Measurements from ENCODE around the gene EFEMP1.
"Not testable (repeated sequence)": the region's sequence is repeated elsewhere in the genome, so short reads cannot be mapped to it uniquely, and the experiment has no call there.

EFEMP1 gene

GRCh38 chr2:55838653-55839052, 84.9 kb downstream of the EFEMP1 start:
- TF ChIP-seq CTCF (IDR thresholded peaks at IDR 0.05; ENCODE audit: low read depth, low read length), result no peak
- in situ Hi-C loops (cut with HindIII; ENCODE audit: low sequenced_read_pairs), result no loop called here
- no peak overlapping the region for H3K4me3 ChIP-seq (ENCODE audit: low read depth, low read length)
- DNase-seq (ENCODE audit: low read depth, low spot score), result no peak

GRCh38 chr2:55838117-55838516, 85.5 kb downstream of the EFEMP1 start:
- DNase-seq (ENCODE audit: low read depth, low spot score); in situ Hi-C loops (cut with HindIII; ENCODE audit: low sequenced_read_pairs); H3K4me3 ChIP-seq (ENCODE audit: low read depth, low read length): not testable (repeated sequence)

GRCh38 chr2:55837073-55837472, 86.5 kb downstream of the EFEMP1 start:
- H3K4me3 ChIP-seq (ENCODE audit: low read depth, low read length), result no peak overlapping the region
- in situ Hi-C loops (cut with HindIII; ENCODE audit: low sequenced_read_pairs), result no loop called here
- no peak for TF ChIP-seq CTCF (IDR thresholded peaks at IDR 0.05; ENCODE audit: low read depth, low read length)
- no peak for DNase-seq (ENCODE audit: low read depth, low spot score)

GRCh38 chr2:55831671-55832410, 91.7 kb downstream of the EFEMP1 start:
- in situ Hi-C loops (cut with HindIII; ENCODE audit: low sequenced_read_pairs); H3K4me3 ChIP-seq (ENCODE audit: low read depth, low read length); DNase-seq (ENCODE audit: low read depth, low spot score): not testable (repeated sequence)

- no peak overlapping the region for H3K4me3 ChIP-seq (ENCODE audit: low read depth, low read length)
- in situ Hi-C loops (cut with HindIII; ENCODE audit: low sequenced_read_pairs), result no loop called here
- no peak for DNase-seq (ENCODE audit: low read depth, low spot score)
- TF ChIP-seq CTCF (IDR thresholded peaks at IDR 0.05; ENCODE audit: low read depth, low read length), result no peak
Measured at GRCh38 chr2:55827855-55828254, 95.7 kb downstream of the EFEMP1 start.

- in situ Hi-C loops (cut with HindIII; ENCODE audit: low sequenced_read_pairs); DNase-seq (ENCODE audit: low read depth, low spot score); H3K4me3 ChIP-seq (ENCODE audit: low read depth, low read length): not testable (repeated sequence)
Measured at GRCh38 chr2:55827428-55827827, 96.2 kb downstream of the EFEMP1 start.

- no peak for DNase-seq (ENCODE audit: low read depth, low spot score)
Measured at GRCh38 chr2:55826246-55826645, 97.3 kb downstream of the EFEMP1 start.

More at GRCh38 chr2:55826246-55826645, 97.3 kb downstream of the EFEMP1 start:
- in situ Hi-C loops (cut with HindIII; ENCODE audit: low sequenced_read_pairs), result no loop called here
- no peak overlapping the region for H3K4me3 ChIP-seq (ENCODE audit: low read depth, low read length)
- no peak for TF ChIP-seq CTCF (IDR thresholded peaks at IDR 0.05; ENCODE audit: low read depth, low read length)

All from astrocyte of the spinal cord (primary cell).